GM23248 (cell line): ENCODE data around the gene GALK2.

Experiments used
- EZH2 ChIP-seq: fragments of 200-600 bp; sonication (generic); IDR thresholded peaks from 2 replicates; pipeline ENCODE4 v1.6.1; 2018; ENCODE audit warnings: antibody characterized with exemption, mild to moderate bottlenecking; ENCODE audit not compliant: insufficient read depth, poor library complexity, severe bottlenecking
- EZH2phosphoT487 ChIP-seq: fragments of 200-600 bp; sonication (generic); IDR thresholded peaks from 2 replicates; pipeline ENCODE4 v1.6.1; 2018; ENCODE audit warnings: antibody characterized with exemption, moderate library complexity, mild to moderate bottlenecking, low read depth; ENCODE audit not compliant: insufficient read depth

DNA sequence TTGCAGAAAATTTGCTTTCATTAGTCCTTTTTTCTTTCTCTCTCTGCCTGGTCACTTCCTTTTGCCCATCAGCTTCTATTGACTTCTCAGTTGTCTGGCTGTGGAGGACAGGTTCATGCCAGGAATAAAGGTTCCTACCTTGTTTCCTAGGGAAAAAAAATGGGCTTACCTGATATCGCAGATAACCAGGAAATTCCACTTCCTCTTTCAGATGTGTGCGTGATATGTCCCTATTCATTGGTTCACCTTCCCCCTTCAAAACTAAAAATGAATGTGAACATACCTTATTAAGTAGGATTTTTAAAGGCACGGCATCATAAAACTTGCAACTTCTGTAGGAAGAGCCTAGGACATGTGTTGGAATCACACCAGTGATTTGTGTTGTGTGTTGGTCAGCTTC is 133.0 kb downstream of the GALK2 start:
- TF ChIP-seq EZH2phosphoT487 (no peak), EZH2 (no peak)
